G401.6 (cell line): ENCODE results near the gene CACHD1.
"Not testable (repeated sequence)": the region's sequence is repeated elsewhere in the genome, so short reads cannot be mapped to it uniquely, and the experiment has no call there.

Source experiments
- FAIRE-seq: peaks from 2 replicates; lab custom pipeline; 2012; peaks lifted over from hg19 to GRCh38; lab: Jason Lieb, UNC

The CACHD1 gene

DNA sequence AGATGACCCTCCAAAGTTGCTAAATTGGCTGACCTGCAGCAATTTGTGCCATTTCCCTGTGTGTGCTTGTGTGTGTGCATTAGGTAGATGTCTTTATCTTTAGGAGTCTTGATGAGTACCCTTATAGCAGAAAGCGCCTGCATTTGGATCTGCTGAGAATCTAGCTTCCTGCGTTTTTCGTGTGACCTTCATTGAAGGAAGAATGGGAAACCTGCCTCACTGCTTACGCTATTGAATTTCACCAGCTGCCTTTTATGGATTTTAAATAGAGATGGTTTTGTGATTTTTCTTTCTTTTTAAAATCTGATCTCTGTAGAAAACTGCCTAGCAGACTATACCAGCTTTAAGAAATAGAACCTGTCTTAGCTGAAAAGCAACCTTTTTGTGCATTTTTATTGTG lies 124.5 kb downstream of the CACHD1 start:
- FAIRE-seq = no peak

GRCh38 chr1:64595871-64596515 lies 126.1 kb downstream of the CACHD1 start:
- no peak for FAIRE-seq

GRCh38 chr1:64597113-64597512 lies 127.2 kb downstream of the CACHD1 start:
- no peak for FAIRE-seq

DNA sequence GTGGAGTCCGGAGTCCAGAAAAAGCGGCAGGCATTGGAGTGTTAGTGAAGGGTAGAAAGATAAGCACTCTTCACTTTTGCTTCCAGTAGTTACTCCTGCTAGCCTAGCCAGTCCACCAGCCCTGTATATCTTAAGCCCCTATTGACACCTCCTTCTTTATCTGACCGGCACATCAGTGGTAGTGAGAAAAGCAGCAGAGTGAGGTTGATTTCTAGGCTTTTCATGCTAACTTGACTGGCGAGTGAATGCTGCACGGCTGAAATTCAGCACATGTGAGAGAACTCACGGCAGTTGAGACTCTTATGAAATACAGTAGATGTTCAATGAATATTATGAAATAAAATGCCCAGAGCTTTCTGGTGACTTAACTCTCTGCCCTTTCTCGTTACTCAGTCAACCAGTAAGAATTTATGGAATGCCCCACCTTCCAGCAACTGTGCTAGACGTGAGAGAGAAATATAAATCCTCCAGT lies 128.2 kb downstream of the CACHD1 start:
- FAIRE-seq = no peak

DNA sequence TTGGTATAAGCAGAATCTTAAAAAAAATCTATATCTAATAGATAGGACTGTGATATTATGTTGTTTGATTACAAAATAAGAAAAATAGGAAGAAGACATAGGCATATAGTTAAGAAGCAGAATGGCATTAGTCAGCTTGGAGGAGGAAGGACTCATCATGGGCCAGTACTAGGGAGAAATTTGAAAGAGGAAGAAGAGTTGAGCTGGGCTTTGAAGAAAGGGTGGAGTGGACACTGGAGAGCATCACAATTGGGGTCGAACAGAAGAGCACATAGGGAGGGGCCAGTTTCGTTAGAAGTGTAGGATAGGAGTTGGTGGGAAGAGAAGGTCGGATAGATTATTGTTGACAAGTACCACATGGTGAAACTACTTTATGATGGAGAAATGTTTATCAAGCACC lies 129.3 kb downstream of the CACHD1 start:
- no peak for FAIRE-seq

DNA sequence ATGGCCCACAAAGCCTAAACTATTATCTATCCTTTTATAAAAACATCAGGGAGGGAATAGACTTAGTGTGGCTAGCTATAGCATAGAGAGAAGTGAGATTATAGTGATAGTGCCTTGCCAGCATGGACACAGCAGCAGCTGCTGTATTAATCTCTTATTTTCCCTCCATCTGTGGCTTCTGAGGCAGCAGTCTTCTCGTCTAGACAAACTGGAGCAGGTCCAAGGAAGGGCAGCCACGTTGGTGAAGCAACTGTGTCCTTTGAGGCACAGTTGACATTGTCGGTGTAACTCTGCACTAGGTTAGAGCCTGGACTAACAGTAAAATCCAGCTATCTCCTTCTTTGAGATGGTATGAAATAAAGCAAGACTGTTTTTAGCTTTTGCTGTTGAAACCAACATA lies 131.3 kb downstream of the CACHD1 start:
- FAIRE-seq = no peak

- no peak for FAIRE-seq
These were observed 138.2 kb downstream of the CACHD1 start for GRCh38 chr1:64608005-64608650.

DNA sequence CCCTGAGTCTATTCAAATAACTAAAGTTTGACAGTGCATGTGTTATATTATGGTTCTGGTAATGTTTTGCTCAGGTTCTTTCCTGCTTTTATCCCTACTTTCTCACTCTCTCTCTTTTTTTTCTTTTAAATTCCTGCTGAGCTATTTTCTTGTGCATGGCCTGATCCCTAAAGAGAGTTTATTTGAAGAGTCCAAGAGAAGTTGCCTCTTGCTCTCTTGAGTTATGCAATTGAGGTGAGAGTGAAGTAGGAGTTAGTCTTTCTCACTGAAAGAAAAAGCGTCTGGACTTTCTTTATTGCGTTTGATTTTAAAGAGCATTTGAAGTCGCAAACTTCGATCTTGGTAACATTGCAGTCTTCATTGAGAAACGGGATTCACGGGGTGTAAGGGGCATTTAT lies 138.7 kb downstream of the CACHD1 start:
- no peak for FAIRE-seq

DNA sequence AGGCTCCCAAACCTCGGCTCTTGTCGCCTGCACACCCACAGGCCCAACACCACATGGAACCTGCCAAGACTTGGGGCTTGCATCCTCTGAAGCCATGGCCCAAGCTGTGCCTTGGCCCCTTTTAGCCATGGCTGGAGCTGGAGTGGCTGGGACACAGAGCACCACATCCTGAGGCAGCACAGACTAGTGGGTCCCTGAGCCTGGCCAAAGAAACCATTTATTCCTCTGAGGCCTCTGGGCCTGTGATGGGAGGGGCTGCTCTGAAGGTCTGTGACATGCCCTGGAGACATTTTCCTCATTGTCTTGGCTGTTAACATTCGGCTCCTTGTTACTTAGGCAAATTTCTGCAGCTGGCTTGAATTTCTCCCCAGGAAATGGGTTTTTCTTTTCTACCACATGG lies 141.0 kb downstream of the CACHD1 start:
- FAIRE-seq = not testable (repeated sequence)

DNA sequence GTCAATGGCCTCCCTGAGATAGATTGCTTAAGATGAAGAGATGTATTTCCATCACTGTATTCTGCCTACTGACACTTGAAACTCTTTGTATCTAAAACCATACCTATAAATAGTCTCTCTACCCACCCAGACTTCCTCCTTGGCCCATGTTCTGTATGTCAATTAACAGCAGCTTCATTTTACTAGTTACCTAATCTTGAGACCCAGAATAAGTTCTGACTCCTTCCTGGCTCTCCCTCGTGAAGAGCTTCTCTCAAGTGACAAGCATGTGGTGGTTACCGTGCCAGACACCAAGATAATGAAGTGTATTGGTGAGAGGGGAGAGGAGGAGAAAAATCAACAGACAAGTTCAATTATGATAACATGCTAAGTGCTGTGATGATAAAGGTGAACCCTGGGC lies 146.1 kb downstream of the CACHD1 start:
- no peak for FAIRE-seq

DNA sequence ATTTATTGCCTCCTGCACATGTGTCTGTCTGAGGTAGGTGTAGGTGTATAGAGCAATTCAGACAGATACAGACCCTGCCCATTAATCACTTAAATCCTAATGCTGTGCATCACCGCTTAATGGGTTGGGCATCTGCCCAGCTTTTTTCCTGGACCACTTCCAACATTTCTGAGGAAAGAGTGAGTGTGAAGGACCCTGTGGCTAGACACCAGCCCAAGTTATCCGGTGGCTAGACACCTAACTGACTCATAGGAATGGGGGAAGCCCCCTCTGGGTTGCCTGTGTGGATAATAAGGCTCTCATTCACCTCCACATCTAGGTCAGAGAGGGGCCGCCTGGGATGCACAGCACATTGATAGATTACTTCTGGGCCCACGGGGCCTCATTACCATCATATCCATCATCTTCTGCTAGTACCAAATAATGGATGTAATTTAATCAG lies 153.8 kb downstream of the CACHD1 start:
- no peak for FAIRE-seq

- no peak for FAIRE-seq
These were observed 154.3 kb downstream of the CACHD1 start for GRCh38 chr1:64624218-64624713.

DNA sequence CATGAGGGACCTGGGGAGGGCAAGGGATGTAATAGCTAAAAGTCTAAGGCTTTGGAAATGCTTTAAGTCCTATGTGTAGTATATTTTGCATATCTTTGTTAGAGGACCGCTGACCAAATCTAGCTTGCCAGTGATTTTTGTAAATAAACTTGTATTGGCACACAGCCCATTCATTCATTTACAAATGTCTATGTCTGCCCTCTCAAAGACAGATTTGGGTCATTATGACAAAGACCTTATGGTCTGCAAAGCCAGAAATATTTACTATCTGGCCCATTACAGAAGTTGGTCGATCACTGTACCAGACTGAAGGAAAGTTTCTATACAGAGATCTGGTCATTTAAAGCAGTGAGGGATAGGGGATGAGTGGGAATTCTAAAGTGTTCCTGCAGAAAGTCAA lies 154.9 kb downstream of the CACHD1 start:
- no peak for FAIRE-seq

GRCh38 chr1:64630611-64631010 lies 160.7 kb downstream of the CACHD1 start:
- no peak for FAIRE-seq

GRCh38 chr1:64631346-64632034 lies 161.6 kb downstream of the CACHD1 start:
- no peak for FAIRE-seq

GRCh38 chr1:64632936-64633335 lies 163.0 kb downstream of the CACHD1 start:
- no peak for FAIRE-seq

GRCh38 chr1:64645735-64646134 lies 175.8 kb downstream of the CACHD1 start:
- no peak for FAIRE-seq

DNA sequence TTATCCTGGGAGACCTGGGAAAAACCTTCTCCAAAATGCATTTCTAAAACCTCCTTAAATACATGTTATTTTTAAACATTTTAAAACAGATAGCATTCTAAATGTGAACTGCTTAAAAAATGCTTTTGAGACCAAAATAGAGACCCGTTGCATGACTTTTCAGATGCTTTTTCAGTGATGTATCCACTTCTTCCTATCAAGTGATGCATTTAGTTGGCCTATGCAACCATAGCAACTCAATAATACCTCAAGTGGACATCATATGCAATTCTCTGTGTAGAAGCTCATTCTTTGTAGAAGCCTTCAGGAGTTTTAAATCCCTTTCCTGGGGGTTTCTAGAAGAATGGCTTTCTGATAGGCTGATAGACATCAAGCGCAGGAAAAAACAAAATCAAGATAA lies 180.5 kb downstream of the CACHD1 start:
- FAIRE-seq = no peak

GRCh38 chr1:64651841-64652240 lies 181.9 kb downstream of the CACHD1 start:
- FAIRE-seq = no peak

GRCh38 chr1:64653466-64653865 lies 183.5 kb downstream of the CACHD1 start:
- no peak for FAIRE-seq

DNA sequence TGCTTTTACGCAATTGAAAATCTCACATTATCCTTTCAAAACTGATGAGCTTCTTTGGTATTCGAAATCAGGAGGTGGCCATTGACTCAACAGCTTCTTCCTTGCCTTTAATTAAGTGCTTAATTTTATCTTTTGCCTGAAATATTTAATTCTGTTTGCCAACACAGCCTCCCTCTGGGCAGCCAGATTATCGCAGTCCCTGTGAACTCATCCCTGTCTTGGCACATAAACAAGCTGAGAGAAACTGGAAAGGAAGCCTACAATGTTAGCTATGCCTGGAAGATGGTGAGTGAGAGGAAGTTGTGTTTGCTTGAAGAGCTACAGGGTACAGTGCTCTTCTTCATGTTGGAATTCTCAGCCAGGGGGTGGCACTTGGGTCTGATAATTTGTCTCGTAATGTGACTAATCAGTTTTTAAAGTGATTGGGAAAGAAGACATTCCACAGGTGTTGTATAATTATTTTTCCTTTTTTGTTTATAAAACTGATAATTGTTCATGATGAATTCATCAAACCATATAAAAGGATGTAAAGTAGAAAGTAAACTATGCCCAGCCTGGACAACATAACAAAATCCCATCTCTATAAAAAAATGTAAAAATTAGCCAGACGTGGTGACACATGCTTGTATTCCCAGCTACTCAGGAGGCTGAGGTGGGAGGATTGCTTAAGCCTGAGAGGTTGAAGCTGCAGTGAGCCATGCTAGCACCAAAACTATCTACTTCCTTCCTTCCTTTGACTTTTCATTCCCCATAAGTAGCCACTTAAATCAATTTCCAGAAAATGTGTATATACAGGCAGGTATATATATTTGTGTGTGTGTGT lies 184.8 kb downstream of the CACHD1 start:
- no peak for FAIRE-seq

GRCh38 chr1:64655861-64656260 lies 185.9 kb downstream of the CACHD1 start:
- FAIRE-seq = no peak
